Stomach (tissue), 4 donors: Measurements from ENCODE around the gene PCDH9.

Source experiments
- CTCF ChIP-seq, 7 experiments: fragments of 450-650 bp in 4 of 7; fragments of 200-600 bp in 3 of 7; sonication (generic) in 3 of 7; IDR thresholded peaks; one replicate each; pipeline ENCODE4 v1.5.1; 2016 to 2019; ENCODE audit warnings: antibody characterized with exemption in 7 of 7, control low read depth in 2 of 7, mild to moderate bottlenecking in 1 of 7
- POLR2A ChIP-seq, 4 donors: fragments of 450-650 bp; IDR thresholded peaks; one replicate each; pipeline ENCODE4 v1.6.1; 2016; ENCODE audit warnings: antibody characterized with exemption in 4 of 4, control low read depth in 2 of 4, mild to moderate bottlenecking in 1 of 4, moderate library complexity in 1 of 4
- POLR2AphosphoS5 ChIP-seq, 3 donors: sonication (generic); formaldehyde crosslinking; IDR thresholded peaks; one replicate each; pipeline ENCODE4 v1.6.1; 2016; ENCODE audit warnings: antibody characterized with exemption in 3 of 3

- no peak for TF ChIP-seq CTCF (IDR thresholded peaks at IDR 0.05)
- no peak for TF ChIP-seq POLR2A (IDR thresholded peaks at IDR 0.05)
- TF ChIP-seq POLR2AphosphoS5 (IDR thresholded peaks at IDR 0.05), result no peak
These were observed 566.4 kb downstream of the PCDH9 start for GRCh38 chr13:66663711-66664110.
